Body of pancreas (tissue), 4 donors: Measurements from ENCODE around the gene DDX6. TPM values are rescaled to one million over a fixed set of nuclear protein-coding genes. Genes with fewer than 3 reads are reported as not detected.
"Not testable (repeated sequence)": the region's sequence is repeated elsewhere in the genome, so short reads cannot be mapped to it uniquely, and the experiment has no call there.

Experiments
- ATAC-seq: fragments of 150-250 bp; one replicate; pipeline ENCODE4 v1.9.1; 2016
- DNase-seq, 4 donors: peaks; one replicate each; pipeline ENCODE4 v3.0.0-alpha.2; 2019
- H3K27ac ChIP-seq, 4 donors: fragments of 200-600 bp; sonication (generic); 1 replicate in 3 of 4; 2 replicates in 1 of 4; pipeline versions ENCODE4 v1.5.1 to v1.6.1; 2016 to 2019; ENCODE audit warnings: mild to moderate bottlenecking in 1 of 4, mixed read lengths in 1 of 4, moderate library complexity in 1 of 4
- H3K27me3 ChIP-seq, 2 donors: fragments of 200-600 bp; sonication (generic); one replicate each; pipeline ENCODE4 v1.6.0; 2016; ENCODE audit warnings: mild to moderate bottlenecking in 1 of 2
- H3K36me3 ChIP-seq, 2 donors: fragments of 200-600 bp; sonication (generic); replicated peaks in 1 of 2; 2 replicates each; pipeline ENCODE4 v1.5.1; 2016; ENCODE audit warnings: low read depth in 2 of 2; ENCODE audit not compliant: insufficient read depth in 1 of 2
- H3K4me1 ChIP-seq: fragments of 200-600 bp; sonication (generic); one replicate; pipeline ENCODE4 v1.6.0; 2016
- H3K4me3 ChIP-seq, 2 donors: fragments of 200-600 bp; sonication (generic); 1 replicate in 1 of 2; 2 replicates in 1 of 2; pipeline ENCODE4 v1.5.1; 2016 to 2019
- H3K9me3 ChIP-seq, 3 donors: fragments of 200-600 bp; sonication (generic); 1 replicate in 2 of 3; 2 replicates in 1 of 3; pipeline ENCODE4 v1.5.1; 2016
- POLR2A ChIP-seq, 3 donors: fragments of 450-650 bp; IDR thresholded peaks; one replicate each; pipeline ENCODE4 v1.6.1; 2016; ENCODE audit warnings: antibody characterized with exemption in 3 of 3, mild to moderate bottlenecking in 2 of 3
- WGBS, 2 donors: methylation state at CpG; one replicate each; pipeline ENCODE4 v1.1.5; 2017; 5-methylcytosine and 5-hydroxymethylcytosine counted together
- intact Hi-C: fragments of 100-400 bp; cut with DNase I; formaldehyde crosslinking; loops from one replicate; pipeline ENCODE4 v1.15.1; 2023
- total RNA-seq, 2 donors: library from RNA; depleted of rRNA; stranded (reverse); fragments of >200 nt; gene quantifications; one replicate each; pipeline ENCODE4 v1.1.0, GENCODE V29; 2016
- TF ChIP-seq, protein P1 (sequence below), 7 experiments: fragments of 450-650 bp in 4 of 7; fragments of 200-600 bp in 3 of 7; sonication (generic) in 3 of 7; IDR thresholded peaks; one replicate each; pipeline ENCODE4 v1.5.1; 2016 to 2019; ENCODE audit warnings: antibody characterized with exemption in 7 of 7

DDX6 gene
- total RNA-seq, 2 donors from 2014 or later = 63.3 to 69.8 TPM

DNA sequence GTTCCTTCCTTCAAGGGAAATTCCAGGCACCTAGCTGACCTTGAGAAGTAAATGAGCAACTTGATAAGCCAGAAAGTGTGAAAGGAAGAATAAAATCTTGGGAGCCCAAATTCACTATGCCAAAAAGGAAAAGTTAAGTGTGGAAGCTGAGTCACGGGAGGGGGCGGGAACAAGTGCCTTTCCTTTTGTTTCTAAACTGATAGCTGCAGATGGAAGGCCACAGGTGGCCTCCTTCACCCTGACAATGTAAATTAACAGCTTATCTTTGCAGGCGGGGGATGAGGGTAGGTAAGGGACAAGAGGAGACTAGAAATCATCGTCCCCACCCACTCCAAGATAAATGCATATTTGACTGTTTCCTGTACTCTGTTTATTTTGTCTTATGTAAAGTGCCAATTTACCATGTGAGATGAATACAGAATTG, 75.1 kb downstream of the DDX6 start:
- intact Hi-C loops = no loop called here
- TF ChIP-seq, protein P1, sequence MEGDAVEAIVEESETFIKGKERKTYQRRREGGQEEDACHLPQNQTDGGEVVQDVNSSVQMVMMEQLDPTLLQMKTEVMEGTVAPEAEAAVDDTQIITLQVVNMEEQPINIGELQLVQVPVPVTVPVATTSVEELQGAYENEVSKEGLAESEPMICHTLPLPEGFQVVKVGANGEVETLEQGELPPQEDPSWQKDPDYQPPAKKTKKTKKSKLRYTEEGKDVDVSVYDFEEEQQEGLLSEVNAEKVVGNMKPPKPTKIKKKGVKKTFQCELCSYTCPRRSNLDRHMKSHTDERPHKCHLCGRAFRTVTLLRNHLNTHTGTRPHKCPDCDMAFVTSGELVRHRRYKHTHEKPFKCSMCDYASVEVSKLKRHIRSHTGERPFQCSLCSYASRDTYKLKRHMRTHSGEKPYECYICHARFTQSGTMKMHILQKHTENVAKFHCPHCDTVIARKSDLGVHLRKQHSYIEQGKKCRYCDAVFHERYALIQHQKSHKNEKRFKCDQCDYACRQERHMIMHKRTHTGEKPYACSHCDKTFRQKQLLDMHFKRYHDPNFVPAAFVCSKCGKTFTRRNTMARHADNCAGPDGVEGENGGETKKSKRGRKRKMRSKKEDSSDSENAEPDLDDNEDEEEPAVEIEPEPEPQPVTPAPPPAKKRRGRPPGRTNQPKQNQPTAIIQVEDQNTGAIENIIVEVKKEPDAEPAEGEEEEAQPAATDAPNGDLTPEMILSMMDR (IDR thresholded peaks at IDR 0.05) = no peak
- TF ChIP-seq POLR2A (IDR thresholded peaks at IDR 0.05) = no peak
- H3K27me3 ChIP-seq = no peaks in the 10 kb centered on the region
- H3K27ac ChIP-seq = peak overlapping the region in 3 of 4 donors; percentile 54 to 74 (median 66)
- H3K4me1 ChIP-seq = peaks cover 19% of the 10 kb centered on the region
- ATAC-seq = peak; percentile 33
- H3K4me3 ChIP-seq = no peak overlapping the region
- H3K9me3 ChIP-seq = no peaks in the 10 kb centered on the region
- DNase-seq = peak in 2 of 4 donors; percentile 35 to 46
- H3K36me3 ChIP-seq = no peaks in the 10 kb centered on the region
- WGBS, 2 donors = 20 to 21% methylated on average over 4 of the region's 4 CpGs

DNA sequence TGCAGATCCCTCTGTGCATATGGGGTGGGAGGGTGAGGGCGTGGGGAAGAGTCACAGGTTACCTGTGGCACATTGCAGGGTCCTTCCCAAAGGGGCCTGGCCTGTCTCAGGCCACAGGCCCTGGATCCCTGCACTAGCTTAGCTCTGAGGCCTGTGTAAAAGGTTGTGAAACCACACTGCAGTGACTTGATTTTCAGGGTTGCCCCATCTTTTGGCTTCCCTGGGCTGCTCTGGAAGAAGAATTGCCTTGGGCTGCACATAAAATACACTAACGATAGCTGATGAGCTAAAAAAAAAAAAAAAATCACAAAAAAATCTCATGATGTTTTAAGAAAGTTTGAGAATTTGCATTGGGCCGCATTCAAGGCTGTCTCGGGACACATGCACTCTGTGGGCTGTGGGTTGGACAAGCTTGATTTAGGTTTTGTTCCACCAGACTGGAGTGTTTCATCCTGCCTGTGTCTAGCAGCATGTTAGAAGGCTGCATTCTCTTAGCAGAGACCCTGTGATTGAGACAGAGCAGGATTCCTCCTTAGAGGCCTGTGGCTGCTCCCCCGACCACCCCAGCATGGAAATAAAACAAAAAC, 75.6 kb downstream of the DDX6 start:
- WGBS, 2 donors = 28 to 47% methylated on average over 4 to 5 of the region's 5 CpGs
- intact Hi-C loops = no loop called here

DNA sequence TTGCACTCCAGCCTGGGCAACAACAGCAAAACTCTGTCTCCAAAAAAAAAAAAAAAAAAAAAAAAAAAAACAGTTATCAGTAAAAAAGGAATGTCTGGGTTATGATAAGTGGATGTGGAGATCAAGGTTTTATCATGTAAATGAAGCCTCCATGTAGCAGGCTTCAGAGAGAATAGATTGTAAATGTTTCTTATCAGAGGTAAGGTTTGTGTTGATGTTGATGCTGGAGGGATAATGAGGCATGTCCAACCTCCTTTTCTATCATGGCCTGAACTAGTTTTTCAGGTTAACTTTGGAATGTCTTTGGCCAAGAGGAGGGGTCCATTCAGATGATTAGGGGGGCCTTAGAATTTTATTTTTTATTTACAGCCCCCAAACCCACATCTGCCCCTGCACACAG, 76.1 kb downstream of the DDX6 start:
- no peaks in the 10 kb centered on the region for H3K9me3 ChIP-seq
- H3K27ac ChIP-seq = peak overlapping the region in 1 of 4 donors; percentile 66
- no peak overlapping the region for H3K4me3 ChIP-seq
- peaks cover 19% of the 10 kb centered on the region for H3K4me1 ChIP-seq
- no peak for TF ChIP-seq POLR2A (IDR thresholded peaks at IDR 0.05)
- TF ChIP-seq, protein P1 (IDR thresholded peaks at IDR 0.05) = no peak
- no peaks in the 10 kb centered on the region for H3K36me3 ChIP-seq
- intact Hi-C loops = no loop called here
- no peaks in the 10 kb centered on the region for H3K27me3 ChIP-seq
- DNase-seq = no peak
- no peak for ATAC-seq

More for the DNA sequence above, 75.6 kb downstream of the DDX6 start:
- ATAC-seq (peak; percentile 30), DNase-seq (peak in 2 of 4 donors; percentile 13 to 21)
- peaks cover 19% of the 10 kb centered on the region for H3K4me1 ChIP-seq
- H3K36me3 ChIP-seq = no peaks in the 10 kb centered on the region
- TF ChIP-seq, protein P1 (IDR thresholded peaks at IDR 0.05) = no peak
- TF ChIP-seq POLR2A (IDR thresholded peaks at IDR 0.05) = no peak
- H3K27me3 ChIP-seq = no peaks in the 10 kb centered on the region
- H3K9me3 ChIP-seq = no peaks in the 10 kb centered on the region
- no peak overlapping the region for H3K4me3 ChIP-seq
- H3K27ac ChIP-seq = peak overlapping the region in 3 of 4 donors; percentile 54 to 74 (median 66)

DNA sequence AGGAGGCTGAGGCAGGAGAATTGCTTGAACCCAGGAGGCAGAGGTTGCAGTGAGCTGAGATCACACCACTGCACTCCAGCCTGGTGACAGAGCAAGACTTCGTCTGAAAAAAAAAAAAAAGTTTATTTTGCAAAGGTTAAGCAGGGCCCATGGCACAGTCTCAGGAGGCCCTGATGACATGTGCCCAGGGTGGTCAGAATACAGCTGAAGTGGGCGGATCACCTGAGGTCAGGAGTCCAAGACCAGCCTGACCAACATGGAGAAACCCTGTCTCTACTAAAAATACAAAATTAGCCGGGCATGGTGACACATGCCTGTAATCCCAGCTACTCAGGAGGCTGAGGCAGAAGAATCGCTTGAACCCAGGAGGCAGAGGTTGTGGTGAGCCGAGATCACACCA, 76.5 kb downstream of the DDX6 start:
- ATAC-seq = not testable (repeated sequence)

DNA sequence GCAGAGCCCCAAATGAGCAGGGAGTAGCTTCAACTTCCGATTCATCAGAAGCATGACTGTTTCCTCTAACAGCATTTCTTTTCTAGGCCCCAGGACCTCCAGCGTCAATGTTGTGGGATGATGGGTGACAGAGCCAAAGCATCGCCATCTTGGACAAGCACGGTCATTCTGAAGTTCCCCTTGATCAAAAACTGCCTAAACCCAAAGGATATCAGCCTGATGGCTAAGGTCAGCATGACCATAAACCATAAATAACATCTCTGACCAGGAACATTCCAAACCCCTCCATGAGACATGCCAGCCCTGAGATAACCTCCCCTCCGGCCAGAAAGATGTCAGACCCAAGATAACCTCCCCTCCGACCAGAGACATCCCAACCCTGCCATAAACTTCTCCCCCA, 82.7 kb downstream of the DDX6 start:
- Histone ChIP-seq H3K27me3 (no peaks in the 10 kb centered on the region), H3K4me3 (no peak overlapping the region), H3K36me3 (no peaks in the 10 kb centered on the region), H3K4me1 (no peaks in the 10 kb centered on the region), H3K27ac (no peak overlapping the region), H3K9me3 (no peaks in the 10 kb centered on the region)
- 69 to 71% methylated on average over 6 of the region's 6 CpGs for WGBS, 2 donors
- ATAC-seq (no peak), DNase-seq (no peak)
- intact Hi-C loops = no loop called here
- TF ChIP-seq, protein P1 (IDR thresholded peaks at IDR 0.05) = no peak
- TF ChIP-seq POLR2A (IDR thresholded peaks at IDR 0.05) = no peak

More for the DNA sequence above, 76.5 kb downstream of the DDX6 start:
- H3K9me3 ChIP-seq, H3K27ac ChIP-seq, intact Hi-C loops, H3K27me3 ChIP-seq, DNase-seq, H3K4me3 ChIP-seq, H3K36me3 ChIP-seq: not testable (repeated sequence)
- peaks cover 19% of the 10 kb centered on the region for H3K4me1 ChIP-seq
- whole genome bisulfite sequencing, 2 donors = 92 to 94% methylated on average over 5 of the region's 5 CpGs
